GM13977 (cell line): Measurements from ENCODE around the gene HMGB3.
"Not testable (repeated sequence)": the region's sequence is repeated elsewhere in the genome, so short reads cannot be mapped to it uniquely, and the experiment has no call there.

Experiments used
- DNase-seq: peaks from one replicate; pipeline ENCODE4 v3.0.0; 2012; ENCODE audit warnings: low spot score
- CTCF ChIP-seq: IDR thresholded peaks from 2 replicates; pipeline ENCODE4 v1.5.1; 2012; ENCODE audit warnings: mild to moderate bottlenecking, control low read depth; ENCODE audit not compliant: insufficient read depth; ENCODE audit errors: extremely low read depth, missing control alignments
- in situ Hi-C: fragments of 300-500 bp; cut with MboI; formaldehyde crosslinking; loops from one replicate; pipeline ENCODE4 v1.12.0; 2022; ENCODE audit warnings: low sequenced_read_pairs, low pct_unique_long_range_greater_than_20kb, mixed read lengths, inconsistent platforms; ENCODE audit not compliant: unreplicated experiment

The HMGB3 gene

GRCh38 chrX:150959557-150959956 lies 23.6 kb upstream of the HMGB3 start:
- DNase-seq: no peak
- TF ChIP-seq CTCF: no peak
- in situ Hi-C loops: no loop called here

DNA sequence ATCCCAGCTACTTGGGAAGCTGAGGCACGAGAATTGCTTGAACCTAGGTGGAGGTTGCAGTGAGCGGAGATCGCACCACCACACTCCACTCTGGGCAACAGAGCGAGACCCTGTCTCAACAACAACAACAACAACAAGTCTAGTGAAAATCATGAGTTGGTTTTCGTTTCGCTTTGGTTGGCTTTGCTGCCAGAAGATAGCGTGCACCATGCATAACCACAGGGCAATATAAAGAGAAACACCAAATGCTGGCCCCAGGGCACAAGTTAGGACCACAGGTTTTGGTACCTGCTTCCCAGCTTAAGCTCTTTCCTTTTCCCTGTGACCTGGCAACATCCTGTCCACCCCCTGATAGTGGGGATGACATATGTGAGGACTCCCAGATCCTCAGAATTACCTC lies 21.5 kb upstream of the HMGB3 start:
- in situ Hi-C loops: no loop called here
- no peak for TF ChIP-seq CTCF
- DNase-seq: no peak

DNA sequence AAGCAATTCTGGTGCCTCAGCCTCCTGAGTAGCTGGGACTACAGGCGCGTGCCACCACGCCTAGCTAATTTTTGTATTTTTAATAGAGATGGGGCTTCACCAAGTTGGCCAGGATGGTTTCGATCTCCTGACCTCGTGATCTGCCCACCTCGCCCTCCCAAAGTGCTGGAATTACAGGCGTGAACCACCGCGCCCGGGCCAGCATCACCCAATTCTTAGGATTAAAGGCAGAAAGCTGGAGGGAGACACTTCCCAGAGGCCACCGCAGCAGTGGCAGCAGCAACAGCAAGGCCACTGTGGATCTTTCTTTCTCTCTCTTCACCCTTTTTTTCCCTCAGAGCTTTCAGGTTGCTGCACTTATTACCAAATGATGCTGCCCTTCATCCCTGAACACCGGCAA lies 18.7 kb upstream of the HMGB3 start:
- in situ Hi-C loops: not testable (repeated sequence)

GRCh38 chrX:150966235-150966634 lies 16.9 kb upstream of the HMGB3 start:
- no peak for TF ChIP-seq CTCF
- no peak for DNase-seq
- in situ Hi-C loops: no loop called here

More for the DNA sequence above, 18.7 kb upstream of the HMGB3 start:
- DNase-seq: not testable (repeated sequence)

GRCh38 chrX:150966742-150967141 lies 16.4 kb upstream of the HMGB3 start:
- DNase-seq: no peak
- in situ Hi-C loops: no loop called here

DNA sequence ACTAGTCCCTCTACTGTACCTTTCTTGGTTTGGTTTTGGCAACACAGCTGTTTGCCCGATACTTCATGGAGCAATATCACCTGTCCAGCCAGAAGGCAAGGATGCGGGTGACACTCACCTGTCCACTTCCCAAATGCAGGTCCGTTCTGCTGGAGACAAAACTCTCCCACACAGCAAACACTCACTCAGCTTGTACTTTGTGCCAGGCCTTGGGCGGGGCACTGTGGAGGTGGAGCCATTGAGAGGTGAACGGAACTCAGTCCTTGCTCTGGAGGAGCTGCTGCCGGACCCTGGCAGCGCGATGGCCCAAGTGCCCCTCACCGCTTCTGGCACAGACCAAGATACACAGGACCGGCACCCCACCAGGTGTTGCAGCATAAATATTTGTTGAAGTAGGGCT lies 15.3 kb upstream of the HMGB3 start:
- TF ChIP-seq CTCF: no peak
- DNase-seq: no peak
- in situ Hi-C loops: no loop called here

More at GRCh38 chrX:150966742-150967141, 16.4 kb upstream of the HMGB3 start:
- TF ChIP-seq CTCF: no peak

DNA sequence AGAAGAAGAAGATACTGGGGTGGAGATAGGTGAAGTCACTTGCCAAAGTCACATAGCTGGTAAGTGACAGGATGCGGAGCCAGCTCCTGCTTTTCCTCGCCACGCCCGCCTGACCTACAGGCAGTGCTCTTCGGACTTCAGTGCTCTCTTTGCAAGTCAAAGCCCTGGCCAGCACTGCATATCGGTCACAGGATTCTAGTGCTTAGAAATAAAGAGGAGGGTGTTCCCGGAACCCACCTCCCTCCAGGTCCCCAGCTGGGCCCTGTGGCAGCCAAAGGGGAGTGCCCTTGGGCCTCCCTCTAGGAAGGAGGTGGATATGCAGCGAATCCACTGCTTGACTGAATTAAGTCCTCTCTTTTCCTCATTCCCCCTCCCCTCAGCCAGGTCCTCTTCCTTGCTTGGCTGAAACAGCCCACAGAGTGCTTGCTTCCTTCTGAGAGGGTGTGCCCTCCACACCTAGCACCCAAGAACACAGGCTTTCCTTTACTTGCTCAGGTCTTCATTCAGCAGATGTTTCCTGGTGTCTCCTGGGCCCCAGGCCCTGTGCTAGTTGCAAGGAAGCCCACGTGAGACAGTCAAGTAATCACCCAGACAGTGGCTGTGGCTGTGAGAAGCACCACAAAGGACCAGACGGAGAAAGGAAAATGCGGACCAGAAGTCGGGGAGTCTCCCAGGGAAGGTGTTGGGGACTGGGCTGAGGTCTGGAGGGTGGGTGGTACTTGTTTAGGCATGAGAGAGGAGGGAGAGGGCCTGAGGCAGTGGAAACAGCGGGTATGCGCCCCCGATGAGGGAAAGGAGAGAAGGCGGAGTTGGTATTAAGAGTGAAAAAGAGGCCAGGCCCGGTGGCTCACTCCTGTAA lies 14.0 kb upstream of the HMGB3 start:
- no peak for DNase-seq
- TF ChIP-seq CTCF: no peak
- in situ Hi-C loops: no loop called here
